Activated T-cell treated with anti-CD3 and anti-CD28 coated beads, Interleukin-2, amount 50 U/mL, for 24 hours (primary cell): ENCODE measurements around the gene PRAMEF10.
"Not testable (repeated sequence)": the region's sequence is repeated elsewhere in the genome, so short reads cannot be mapped to it uniquely, and the experiment has no call there.

Source experiments
- DNase-seq: peaks from one replicate; pipeline ENCODE4 v3.0.0-alpha.2; 2020
- H3K27ac Mint-ChIP-seq: 2 replicates; pipeline ENCODE4 v1.8.0; 2020; ENCODE audit warnings: mild to moderate bottlenecking, mixed read lengths
- H3K27me3 Mint-ChIP-seq: 2 replicates; pipeline ENCODE4 v1.8.0; 2020; ENCODE audit warnings: mixed read lengths
- H3K36me3 Mint-ChIP-seq: 2 replicates; pipeline ENCODE4 v1.8.0; 2020; ENCODE audit warnings: low read depth, mixed read lengths
- H3K4me1 Mint-ChIP-seq: 2 replicates; pipeline ENCODE4 v1.8.0; 2020; ENCODE audit warnings: low read depth, mixed read lengths
- H3K4me3 Mint-ChIP-seq: 2 replicates; pipeline ENCODE4 v1.8.0; 2020; ENCODE audit warnings: mild to moderate bottlenecking, moderate library complexity, mixed read lengths
- H3K9me3 Mint-ChIP-seq: 2 replicates; pipeline ENCODE4 v1.8.0; 2020; ENCODE audit warnings: mixed read lengths

The PRAMEF10 gene, protein sequence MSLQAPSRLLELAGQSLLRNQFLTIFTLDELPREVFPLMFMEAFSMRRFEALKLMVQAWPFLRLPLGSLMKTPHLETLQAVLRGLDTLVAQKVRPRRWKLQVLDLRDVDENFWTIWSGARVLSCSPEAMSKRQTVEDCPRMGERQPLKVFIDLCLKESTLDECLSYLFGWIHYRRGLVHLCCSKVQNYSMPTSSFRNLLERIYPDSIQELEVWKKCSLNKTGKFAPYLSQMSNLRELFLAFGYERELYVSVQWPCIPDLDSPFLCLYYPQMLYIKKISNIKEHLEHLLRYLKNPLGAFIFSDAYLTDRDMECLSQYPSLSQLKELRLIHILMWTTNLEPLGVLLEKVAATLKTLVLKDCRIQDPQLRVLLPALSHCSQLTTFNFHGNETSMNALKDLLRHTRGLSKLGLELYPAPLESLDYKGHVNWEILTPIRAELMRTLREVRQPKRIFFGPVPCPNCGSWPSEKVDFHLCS

GRCh38 chr1:12898170-12898569 is at the start of gene PRAMEF10:
PRAMEF10 (minus strand) TSS chr1:12898270; CDS start chr1:12895847, 2,423 bp downstream.
- not testable (repeated sequence) for H3K4me3 Mint-ChIP-seq

GRCh38 chr1:12947480-12947879 is 49.4 kb upstream of the PRAMEF10 start, which contains the start of gene PRAMEF6:
PRAMEF6 (minus strand) TSS chr1:12947580; CDS start chr1:12942518, 5,062 bp downstream.
- not testable (repeated sequence) for H3K4me1 Mint-ChIP-seq, H3K36me3 Mint-ChIP-seq, H3K9me3 Mint-ChIP-seq, H3K4me3 Mint-ChIP-seq, H3K27me3 Mint-ChIP-seq, H3K27ac Mint-ChIP-seq, DNase-seq

More at GRCh38 chr1:12898170-12898569, at the start of gene PRAMEF10:
- DNase-seq, H3K27ac Mint-ChIP-seq, H3K27me3 Mint-ChIP-seq, H3K9me3 Mint-ChIP-seq, H3K36me3 Mint-ChIP-seq, H3K4me1 Mint-ChIP-seq: not testable (repeated sequence)

- H3K36me3 Mint-ChIP-seq, H3K9me3 Mint-ChIP-seq, H3K4me3 Mint-ChIP-seq, H3K4me1 Mint-ChIP-seq, H3K27me3 Mint-ChIP-seq, H3K27ac Mint-ChIP-seq, DNase-seq: not testable (repeated sequence)
Observed at GRCh38 chr1:12924368-12924767, 26.3 kb upstream of the PRAMEF10 start.

DNA sequence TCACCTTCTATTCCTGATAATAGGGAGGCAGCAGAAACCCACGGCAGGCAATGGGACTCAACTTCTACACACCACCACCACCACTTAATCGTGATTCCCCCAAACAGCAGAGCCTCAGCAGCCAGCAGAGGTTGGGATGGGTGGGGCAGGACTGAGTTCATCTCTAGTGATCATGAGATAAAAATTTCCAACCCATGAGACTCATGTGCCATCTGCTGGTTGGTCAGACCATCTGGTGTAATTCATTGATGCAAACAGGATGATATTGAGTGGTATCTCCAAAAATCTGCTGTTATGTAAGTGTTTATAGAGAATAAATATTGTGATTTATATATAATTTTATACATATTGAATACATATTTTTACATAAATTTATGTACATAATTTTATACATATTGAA is 23.7 kb upstream of the PRAMEF10 start:
- not testable (repeated sequence) for H3K4me3 Mint-ChIP-seq, DNase-seq, H3K27me3 Mint-ChIP-seq, H3K27ac Mint-ChIP-seq, H3K4me1 Mint-ChIP-seq, H3K9me3 Mint-ChIP-seq, H3K36me3 Mint-ChIP-seq

DNA sequence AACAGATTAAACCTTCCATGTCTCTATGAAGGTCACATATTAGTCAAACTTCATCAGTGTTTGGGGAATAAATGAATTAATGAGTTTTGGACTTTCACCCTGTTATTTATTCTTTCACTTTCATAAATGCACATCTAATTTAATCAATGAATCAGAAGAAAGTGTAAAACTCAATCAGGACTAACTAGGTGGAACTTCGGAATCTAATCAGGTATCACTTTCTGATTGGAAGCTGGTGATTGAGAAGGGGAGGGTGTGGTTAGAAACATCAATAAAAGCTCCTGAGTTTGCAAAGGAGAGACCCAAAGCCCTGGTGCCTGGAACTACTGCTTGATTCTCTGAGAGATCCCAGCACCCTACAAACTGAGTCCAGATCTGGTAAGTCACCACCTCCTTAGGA is 18.2 kb upstream of the PRAMEF10 start, which contains the start of gene PRAMEF7:
Gene PRAMEF7, plus strand, starts transcription at position 301 of the 400 bp plus-strand sequence. CDS start 1,083 bp downstream, outside the sequence.
- H3K9me3 Mint-ChIP-seq, H3K4me1 Mint-ChIP-seq, H3K36me3 Mint-ChIP-seq, H3K27ac Mint-ChIP-seq, DNase-seq, H3K27me3 Mint-ChIP-seq, H3K4me3 Mint-ChIP-seq: not testable (repeated sequence)

DNA sequence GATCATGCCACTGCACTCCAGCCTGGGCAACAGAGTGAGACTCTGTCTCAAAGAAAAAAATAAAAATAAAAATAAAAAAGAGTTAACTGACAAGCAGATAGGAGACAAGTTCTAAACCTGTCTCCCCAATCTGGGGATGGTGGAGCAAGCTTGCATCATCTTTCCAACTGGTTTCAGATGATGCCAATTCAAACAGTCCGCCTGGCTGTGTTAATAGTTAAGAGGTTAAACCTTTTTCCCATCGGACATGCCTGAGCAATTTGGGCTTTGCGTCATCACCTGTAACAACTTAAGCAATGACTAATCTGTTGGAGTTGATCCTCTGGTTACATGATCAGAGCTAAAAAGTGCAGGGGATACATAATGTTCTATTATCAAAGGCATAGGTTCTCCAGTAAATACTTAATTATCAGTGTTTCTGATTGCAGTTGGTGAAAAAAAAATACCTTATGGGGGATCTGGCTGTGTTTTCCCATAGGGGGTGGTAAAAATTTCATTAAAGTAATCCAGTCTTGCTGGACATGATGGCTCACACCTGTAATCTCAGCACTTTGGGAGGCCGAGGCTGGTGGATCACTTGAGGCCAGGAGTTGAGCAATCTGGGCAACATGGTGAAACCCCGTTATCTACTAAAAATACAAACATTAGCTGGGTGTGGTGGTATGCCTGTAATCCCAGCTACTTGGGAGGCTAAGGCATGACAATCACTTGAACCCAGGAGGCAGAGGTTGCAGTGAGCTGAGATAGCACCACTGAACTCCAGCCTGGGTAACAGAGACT is 5.9 kb upstream of the PRAMEF10 start:
- H3K4me3 Mint-ChIP-seq, H3K4me1 Mint-ChIP-seq, H3K9me3 Mint-ChIP-seq, H3K27ac Mint-ChIP-seq, H3K27me3 Mint-ChIP-seq, H3K36me3 Mint-ChIP-seq, DNase-seq: not testable (repeated sequence)

DNA sequence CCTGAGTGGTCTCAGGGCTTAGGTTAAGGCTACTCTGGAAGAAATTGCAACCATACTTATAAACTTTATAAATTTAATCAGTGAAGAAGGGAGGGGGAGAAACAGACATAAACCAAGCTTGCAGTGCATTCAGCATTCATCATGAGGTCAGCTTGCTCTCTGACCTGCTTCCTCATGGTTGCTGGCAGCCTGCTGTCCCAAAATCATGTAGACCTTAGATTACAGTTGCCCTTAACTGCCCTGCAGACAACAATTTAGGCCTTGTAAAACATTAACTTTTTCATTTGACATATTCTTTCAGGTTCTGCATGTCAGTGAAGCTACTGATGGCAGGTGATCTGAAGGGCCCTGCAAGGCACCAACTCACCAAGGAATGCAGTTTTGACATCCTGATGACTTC is 1.1 kb upstream of the PRAMEF10 start:
- H3K9me3 Mint-ChIP-seq, H3K27me3 Mint-ChIP-seq, H3K4me1 Mint-ChIP-seq, H3K27ac Mint-ChIP-seq, DNase-seq, H3K36me3 Mint-ChIP-seq, H3K4me3 Mint-ChIP-seq: not testable (repeated sequence)

DNA sequence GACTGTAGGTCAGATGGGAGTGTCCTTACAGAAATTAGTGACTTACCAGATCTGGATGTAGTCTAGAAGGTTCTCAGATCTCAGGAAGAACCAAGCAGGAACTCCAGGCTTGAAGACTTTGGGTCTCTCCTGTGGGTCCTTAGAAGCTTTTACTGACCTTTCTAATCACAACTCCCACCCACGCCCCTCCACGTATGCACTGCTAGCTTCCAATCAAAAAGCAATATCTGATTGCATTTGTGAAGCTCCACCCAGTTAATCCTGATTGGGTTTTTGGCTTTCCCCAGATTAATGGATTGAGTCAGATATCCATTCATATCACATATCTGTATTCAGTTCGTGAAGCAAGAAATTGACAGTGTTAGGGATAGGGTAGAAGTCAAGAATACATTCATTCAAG is 12.0 kb downstream of the PRAMEF10 start, which contains the start of gene PRAMEF4:
Gene PRAMEF4, minus strand, starts transcription at position 101 of the 400 bp plus-strand sequence. CDS start 2,807 bp downstream, outside the sequence.
- not testable (repeated sequence) for H3K4me1 Mint-ChIP-seq, H3K27ac Mint-ChIP-seq, H3K27me3 Mint-ChIP-seq, H3K9me3 Mint-ChIP-seq, DNase-seq, H3K4me3 Mint-ChIP-seq, H3K36me3 Mint-ChIP-seq

DNA sequence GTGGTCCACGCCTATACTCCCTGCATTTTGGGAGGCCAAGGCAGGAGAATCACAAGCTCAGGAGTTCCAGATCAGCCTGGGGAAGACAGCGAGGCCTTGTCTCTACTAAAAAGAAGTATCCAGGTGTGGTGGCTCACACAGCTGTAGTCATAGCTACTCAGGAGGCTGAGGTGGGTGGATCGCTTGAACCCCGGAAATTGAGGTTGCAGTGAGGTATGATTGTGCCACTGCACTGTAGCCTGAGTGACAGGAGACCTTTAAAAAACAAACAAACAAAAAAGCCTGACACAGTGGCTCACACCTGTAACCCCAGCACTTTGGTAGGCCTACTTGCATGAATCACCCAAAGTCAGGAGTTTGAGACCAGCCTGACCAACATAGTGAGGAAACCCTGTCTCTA is 19.6 kb downstream of the PRAMEF10 start:
- H3K27ac Mint-ChIP-seq, H3K4me1 Mint-ChIP-seq, H3K36me3 Mint-ChIP-seq, DNase-seq, H3K9me3 Mint-ChIP-seq, H3K4me3 Mint-ChIP-seq, H3K27me3 Mint-ChIP-seq: not testable (repeated sequence)

DNA sequence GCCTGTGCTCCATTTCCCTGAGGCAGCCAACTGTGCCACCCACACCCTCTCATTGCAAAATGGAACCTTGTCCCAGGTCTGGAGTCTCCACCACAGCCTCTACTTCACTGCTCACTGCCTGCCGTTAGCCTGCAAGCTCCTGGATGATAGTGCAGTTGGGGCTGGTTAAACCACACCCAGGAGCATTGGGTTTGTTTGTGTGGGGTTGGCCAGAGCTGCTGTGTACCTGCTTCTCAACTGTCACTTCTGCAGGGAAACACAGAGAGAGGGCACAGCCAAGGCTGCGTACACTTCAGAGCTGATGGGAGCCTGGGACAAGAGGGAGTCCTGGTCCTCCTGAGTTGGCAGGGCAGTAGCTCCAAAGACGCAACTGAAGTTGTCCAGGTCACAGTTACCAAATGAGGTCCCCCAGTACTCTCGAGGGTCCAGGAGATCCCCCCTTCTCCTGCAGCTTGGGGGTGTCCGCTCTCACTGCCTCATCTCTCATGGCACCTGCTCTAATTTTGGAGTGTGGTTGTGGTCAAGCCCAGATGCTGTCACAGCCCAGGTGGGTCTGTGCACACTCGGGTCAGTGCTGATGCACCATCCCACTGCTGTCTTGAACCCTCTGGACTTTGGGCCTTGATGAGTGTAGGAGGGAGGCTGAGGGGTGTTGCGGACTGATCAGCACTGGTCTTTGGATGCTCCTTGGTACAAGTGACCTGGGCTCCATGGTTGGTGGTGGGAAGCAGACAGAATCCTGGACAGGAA is 34.8 kb downstream of the PRAMEF10 start:
- not testable (repeated sequence) for H3K27ac Mint-ChIP-seq, H3K4me1 Mint-ChIP-seq, H3K27me3 Mint-ChIP-seq, H3K9me3 Mint-ChIP-seq, H3K4me3 Mint-ChIP-seq, DNase-seq, H3K36me3 Mint-ChIP-seq

- not testable (repeated sequence) for H3K27me3 Mint-ChIP-seq, H3K4me3 Mint-ChIP-seq, H3K36me3 Mint-ChIP-seq, H3K4me1 Mint-ChIP-seq, H3K9me3 Mint-ChIP-seq, DNase-seq, H3K27ac Mint-ChIP-seq
Observed at GRCh38 chr1:12856786-12857185, 41.3 kb downstream of the PRAMEF10 start, which contains the start of gene PRAMEF2. PRAMEF2 (plus strand) TSS chr1:12857086; CDS start chr1:12859010, 1,924 bp downstream.

DNA sequence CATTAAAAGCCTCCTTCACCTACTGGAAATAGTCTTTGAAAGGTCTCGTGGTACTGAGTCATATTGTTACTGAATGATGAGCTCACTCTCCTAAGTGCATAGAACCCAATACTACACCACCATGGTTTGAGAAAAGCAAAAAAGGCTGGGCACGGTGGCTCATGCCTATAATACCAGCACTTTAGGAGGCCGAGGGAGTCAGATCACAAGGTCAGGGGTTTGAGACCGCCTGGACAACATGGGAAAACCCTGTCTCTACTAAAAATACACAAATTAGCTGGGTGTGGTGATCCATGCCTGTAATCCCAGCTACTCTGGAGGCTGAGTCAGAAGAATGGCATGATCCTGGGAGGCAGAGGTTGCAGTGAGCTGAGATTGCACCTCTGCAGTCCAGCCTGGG is 46.3 kb downstream of the PRAMEF10 start:
- no peak for DNase-seq
- peaks cover 21% of the 10 kb centered on the region for H3K27me3 Mint-ChIP-seq
- no peaks in the 10 kb centered on the region for H3K36me3 Mint-ChIP-seq
- H3K9me3 Mint-ChIP-seq, result no peaks in the 10 kb centered on the region
- no peak overlapping the region for H3K4me3 Mint-ChIP-seq
- no peak overlapping the region for H3K27ac Mint-ChIP-seq
- no peaks in the 10 kb centered on the region for H3K4me1 Mint-ChIP-seq

DNA sequence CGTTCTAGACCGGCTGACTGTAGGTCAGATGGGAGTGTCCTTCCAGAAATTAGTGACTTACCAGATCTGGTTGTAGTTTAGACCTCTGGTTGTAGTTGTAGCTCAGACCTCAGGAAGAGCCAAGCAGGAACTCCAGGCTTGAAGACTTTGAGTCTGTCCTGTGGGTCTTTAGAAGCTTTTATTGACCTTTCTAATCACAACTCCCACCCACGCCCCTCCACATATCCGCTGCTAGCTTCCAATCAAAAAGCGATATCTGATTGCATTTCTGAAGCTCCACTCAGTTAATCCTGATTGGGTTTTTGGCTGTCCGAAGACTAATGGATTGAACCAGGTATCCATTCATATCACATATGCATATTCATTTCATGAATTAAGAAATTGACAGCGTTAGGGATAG is 49.5 kb downstream of the PRAMEF10 start, which contains the start of gene HNRNPCL1:
Gene HNRNPCL1, minus strand, starts transcription at position 101 of the 400 bp plus-strand sequence. CDS start 431 bp downstream, outside the sequence.
- H3K4me3 Mint-ChIP-seq, H3K4me1 Mint-ChIP-seq, H3K27ac Mint-ChIP-seq: not testable (repeated sequence)

More for the DNA sequence above, 49.5 kb downstream of the PRAMEF10 start, which contains the start of gene HNRNPCL1:
- DNase-seq, H3K9me3 Mint-ChIP-seq, H3K36me3 Mint-ChIP-seq: not testable (repeated sequence)
- peaks cover 21% of the 10 kb centered on the region for H3K27me3 Mint-ChIP-seq
